ENCODE results near the gene UNC5CL. TPM values are rescaled to one million over a fixed set of nuclear protein-coding genes. Genes with fewer than 3 reads are reported as not detected.

Gene UNC5CL
- total and polyA plus RNA-seq, 2 donors (not counting 1 experiment from before 2014, with no cell fraction given), result 4.5 to 4.7 TPM

DNA sequence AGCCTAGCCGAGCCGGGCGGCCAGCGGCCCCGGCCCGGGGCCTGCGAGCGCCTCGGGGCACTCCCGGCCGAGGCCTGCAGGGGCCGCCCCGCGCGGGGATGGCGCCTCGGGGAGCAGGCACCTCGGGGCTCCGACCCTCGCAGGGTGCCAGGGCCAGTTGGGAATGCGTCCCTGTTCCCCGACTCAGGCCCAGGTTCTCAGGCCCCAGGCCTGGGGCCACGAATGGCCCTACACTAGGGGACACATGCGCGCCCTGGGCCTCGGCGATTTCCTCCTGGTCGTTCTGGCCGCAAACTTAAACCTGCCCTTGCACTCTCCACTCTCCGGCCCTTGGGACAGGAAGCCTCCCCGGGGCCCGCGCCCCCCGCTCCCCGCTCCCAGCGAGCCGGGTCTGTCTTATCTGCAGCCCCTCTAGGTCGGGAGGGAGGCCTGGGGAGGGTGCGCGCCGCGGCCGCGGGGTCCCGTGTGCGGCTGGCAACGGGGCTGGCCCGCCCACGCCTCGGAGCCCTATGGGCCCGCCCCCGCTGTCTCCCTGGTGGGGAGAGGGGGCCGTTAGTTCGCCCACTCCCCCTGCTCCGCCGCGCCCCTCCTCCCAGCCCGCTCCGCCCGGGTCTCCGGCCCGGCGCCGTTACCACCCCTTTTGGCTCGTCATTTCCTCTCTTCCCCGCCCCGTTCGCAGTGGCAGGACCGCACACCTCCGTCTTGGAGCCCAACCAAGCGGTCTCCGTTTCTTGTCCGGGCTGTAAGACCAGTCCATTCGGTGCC, 34.4 kb upstream of the UNC5CL start:
- no peak for TF ChIP-seq EZH2 (IDR thresholded peaks at IDR 0.05; ENCODE audit: borderline replicate concordance, insufficient read depth, low read depth, low read length, poor library complexity, severe bottlenecking)
- TF ChIP-seq, protein P1, sequence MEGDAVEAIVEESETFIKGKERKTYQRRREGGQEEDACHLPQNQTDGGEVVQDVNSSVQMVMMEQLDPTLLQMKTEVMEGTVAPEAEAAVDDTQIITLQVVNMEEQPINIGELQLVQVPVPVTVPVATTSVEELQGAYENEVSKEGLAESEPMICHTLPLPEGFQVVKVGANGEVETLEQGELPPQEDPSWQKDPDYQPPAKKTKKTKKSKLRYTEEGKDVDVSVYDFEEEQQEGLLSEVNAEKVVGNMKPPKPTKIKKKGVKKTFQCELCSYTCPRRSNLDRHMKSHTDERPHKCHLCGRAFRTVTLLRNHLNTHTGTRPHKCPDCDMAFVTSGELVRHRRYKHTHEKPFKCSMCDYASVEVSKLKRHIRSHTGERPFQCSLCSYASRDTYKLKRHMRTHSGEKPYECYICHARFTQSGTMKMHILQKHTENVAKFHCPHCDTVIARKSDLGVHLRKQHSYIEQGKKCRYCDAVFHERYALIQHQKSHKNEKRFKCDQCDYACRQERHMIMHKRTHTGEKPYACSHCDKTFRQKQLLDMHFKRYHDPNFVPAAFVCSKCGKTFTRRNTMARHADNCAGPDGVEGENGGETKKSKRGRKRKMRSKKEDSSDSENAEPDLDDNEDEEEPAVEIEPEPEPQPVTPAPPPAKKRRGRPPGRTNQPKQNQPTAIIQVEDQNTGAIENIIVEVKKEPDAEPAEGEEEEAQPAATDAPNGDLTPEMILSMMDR (IDR thresholded peaks at IDR 0.05), result peak; percentile 67
- Histone ChIP-seq H3K9ac (ENCODE audit: low read length) (peak overlapping the region; percentile 97), H3K4me1 (ENCODE audit: control insufficient read depth in 2 of 2, insufficient read depth in 2 of 2, low read length in 2 of 2) (peaks cover 31 to 34% of the 10 kb centered on the region in 2 donors), H3K79me2 (ENCODE audit: control insufficient read depth, insufficient read depth, low read length) (peaks cover 58% of the 10 kb centered on the region), H3K9me3 (ENCODE audit: control extremely low read depth in 1 of 3, control insufficient read depth in 2 of 3, insufficient read depth in 1 of 3, low read length in 2 of 3) (no peaks in the 10 kb centered on the region), H3K27me3 (replicated peaks in 1 of 4; ENCODE audit: control extremely low read depth in 1 of 4, control insufficient read depth in 3 of 4, insufficient read depth in 4 of 4, low read length in 3 of 4) (no peaks in the 10 kb centered on the region), H3K4me2 (replicated peaks; ENCODE audit: low read depth, low read length, poor library complexity, severe bottlenecking) (peak overlapping the region; percentile 89), H2AFZ (ENCODE audit: insufficient read depth, low read depth, low read length, poor library complexity, severe bottlenecking) (peak overlapping the region; percentile 66), H3K36me3 (replicated peaks in 1 of 2; ENCODE audit: control extremely low read depth in 1 of 2, control insufficient read depth in 1 of 2, extremely low read depth in 1 of 2, insufficient read depth in 2 of 2, low read length in 1 of 2) (peaks cover 0 to 15% of the 10 kb centered on the region in 2 experiments), H4K20me1 (ENCODE audit: control insufficient read depth, insufficient read depth, low read length, poor library complexity, severe bottlenecking) (no peaks in the 10 kb centered on the region), H3K27ac (ENCODE audit: low read length in 2 of 2) (peak overlapping the region; percentile 96 to 97), H3K4me3 (ENCODE audit: control extremely low read depth in 1 of 5, extremely low read depth in 1 of 5, insufficient read depth in 1 of 5, low read depth in 2 of 5, low read length in 4 of 5) (peak overlapping the region; percentile 80 to 96 (median 94))
- Mint-ChIP-seq H3K27me3 (no peaks in the 10 kb centered on the region), H3K4me3 (peak overlapping the region; percentile 94), H3K9me3 (ENCODE audit: insufficient read depth) (no peaks in the 10 kb centered on the region), H3K4me1 (peaks cover 48% of the 10 kb centered on the region), H3K27ac (peak overlapping the region; percentile 99)
- WGBS (ENCODE audit: insufficient coverage), result under 1% methylated on average over 62 of the region's 74 CpGs
- CTCF ChIA-PET, result interaction anchor here (0.6 to 1.5 kb wide), 2 partner anchors 127 to 245 kb away, joined by 3 read pairs; partner anchors contain the start of gene TREML2
- DNase-seq (peak; percentile 89), ATAC-seq (ENCODE audit: low read depth) (peak; percentile 12)
- intact Hi-C loops (cut with micrococcal nuclease), result loop anchor here (1.0 to 10.0 kb wide), 7 partner anchors 201 to 1491 kb away; partner anchors contain the start of genes BYSL, FOXP4, MED20 and MRPS10
- POLR2A ChIA-PET, result no interaction called here

DNA sequence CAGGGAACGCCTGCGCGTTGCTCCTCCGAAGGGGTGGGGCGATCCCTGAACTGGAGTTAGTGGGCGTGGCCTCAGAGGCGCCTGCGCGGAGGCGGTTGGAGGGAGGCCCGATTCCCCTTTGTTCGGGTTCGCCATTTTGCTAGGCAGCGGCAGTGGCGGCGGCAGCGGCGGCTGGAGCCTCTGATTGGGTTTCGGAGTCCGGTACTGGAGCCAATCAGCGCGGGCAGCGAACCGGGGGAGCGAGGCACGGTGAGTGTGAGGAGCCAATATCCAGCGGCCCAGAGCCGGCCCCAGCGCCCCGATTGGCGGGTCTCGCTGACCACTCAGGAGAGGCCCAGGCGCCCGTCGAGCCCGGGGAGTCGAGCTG, 33.8 kb upstream of the UNC5CL start, which contains the start of gene NFYA:
NFYA (plus strand) TSS at position 139 of the 367 bp plus-strand sequence. CDS start 6,116 bp downstream, outside the sequence.
- under 1% methylated on average over 37 of the region's 37 CpGs for WGBS (ENCODE audit: insufficient coverage)
- H3K4me3 Mint-ChIP-seq, result peak within 1 kb of the TSS; percentile 94
- DNase-seq (no peak), ATAC-seq (ENCODE audit: low read depth) (peak; percentile 64)
- no peaks in the 10 kb centered on the region for H3K9me3 Mint-ChIP-seq (ENCODE audit: insufficient read depth)
- H3K9ac ChIP-seq (ENCODE audit: low read length), result peak within 1 kb of the TSS; percentile 97
- peak within 1 kb of the TSS; percentile 86 for H2AFZ ChIP-seq (ENCODE audit: insufficient read depth, low read depth, low read length, poor library complexity, severe bottlenecking)
- peak within 1 kb of the TSS; percentile 99 for H3K27ac Mint-ChIP-seq
- no peaks in the 10 kb centered on the region for H4K20me1 ChIP-seq (ENCODE audit: control insufficient read depth, insufficient read depth, low read length, poor library complexity, severe bottlenecking)
- CTCF ChIA-PET, result interaction anchor here (0.6 to 5.9 kb wide), 3 partner anchors 44 to 246 kb away, joined by 3 to 26 read pairs (median 3); partner anchors contain the start of gene TREML2
- peaks cover 53% of the 10 kb centered on the region for H3K79me2 ChIP-seq (ENCODE audit: control insufficient read depth, insufficient read depth, low read length)
- no peak for TF ChIP-seq EZH2 (IDR thresholded peaks at IDR 0.05; ENCODE audit: borderline replicate concordance, insufficient read depth, low read depth, low read length, poor library complexity, severe bottlenecking)
- TF ChIP-seq, protein P1 (IDR thresholded peaks at IDR 0.05), result no peak
- no peaks in the 10 kb centered on the region for H3K27me3 ChIP-seq (replicated peaks in 1 of 4; ENCODE audit: control extremely low read depth in 1 of 4, control insufficient read depth in 3 of 4, insufficient read depth in 4 of 4, low read length in 3 of 4)
- H3K27me3 Mint-ChIP-seq, result no peaks in the 10 kb centered on the region
- H3K27ac ChIP-seq (ENCODE audit: low read length in 2 of 2), result peak within 1 kb of the TSS; percentile 96 to 97
- H3K4me2 ChIP-seq (replicated peaks; ENCODE audit: low read depth, low read length, poor library complexity, severe bottlenecking), result peak within 1 kb of the TSS; percentile 89
- H3K4me3 ChIP-seq (ENCODE audit: control extremely low read depth in 1 of 5, extremely low read depth in 1 of 5, insufficient read depth in 1 of 5, low read depth in 2 of 5, low read length in 4 of 5), result peak within 1 kb of the TSS; percentile 80 to 97 (median 94)
- POLR2A ChIA-PET, result interaction anchor here (0.5 kb wide), 1 partner anchor 1673 kb away, joined by 5 read pairs; the partner anchor contains the start of gene TBCC
- intact Hi-C loops (cut with micrococcal nuclease), result loop anchor here (1.0 to 10.0 kb wide), 8 partner anchors 128 to 1492 kb away; partner anchors contain the start of genes BYSL, FOXP4, MED20 and MRPS10
- no peaks in the 10 kb centered on the region for H3K9me3 ChIP-seq (ENCODE audit: control extremely low read depth in 1 of 3, control insufficient read depth in 2 of 3, insufficient read depth in 1 of 3, low read length in 2 of 3)
- peaks cover 0 to 19% of the 10 kb centered on the region in 2 experiments for H3K36me3 ChIP-seq (replicated peaks in 1 of 2; ENCODE audit: control extremely low read depth in 1 of 2, control insufficient read depth in 1 of 2, extremely low read depth in 1 of 2, insufficient read depth in 2 of 2, low read length in 1 of 2)
- peaks cover 45% of the 10 kb centered on the region for H3K4me1 Mint-ChIP-seq
- H3K4me1 ChIP-seq (ENCODE audit: control insufficient read depth in 2 of 2, insufficient read depth in 2 of 2, low read length in 2 of 2), result peaks cover 31 to 34% of the 10 kb centered on the region in 2 donors
